Right ventricle myocardium inferior (tissue), 1 donor: Measurements from ENCODE around the gene PUM2. TPM values are rescaled to one million over a fixed set of nuclear protein-coding genes. Genes with fewer than 3 reads are reported as not detected.
A peak's percentile ranks its signal among the peaks of the same experiment; 100 is the strongest.

Experiments
- ATAC-seq: fragments of 200-7000 bp; cut with Tn5 transposase; one replicate; pipeline ENCODE4 v1.9.1; 2020; ENCODE audit warnings: mild to moderate bottlenecking, moderate library complexity
- DNase-seq: peaks from one replicate; pipeline ENCODE4 v3.0.0; 2021; ENCODE audit errors: missing footprints
- intact Hi-C: fragments of 100-400 bp; cut with DNase I; formaldehyde crosslinking; loops from one replicate; pipeline ENCODE4 v1.11.0; 2022
- total RNA-seq: library from RNA; stranded (reverse); fragmentation: NEBNext Ultra II Directional; extraction: Animal tissue kit (Norgen Biotek cat#: 25700); gene quantifications from one replicate; pipeline ENCODE4 v1.2.1, GENCODE V29; 2021
- donor health status: DM: no; HTN: yes; CAD: no; lungs with severe emphysema.

Gene PUM2
- total RNA-seq, 1 donor from 2014 or later, result 71.4 TPM

GRCh38 chr2:20224716-20225293 is 125.8 kb downstream of the PUM2 start, which contains the start of gene SDC1:
SDC1 (minus strand) TSS chr2:20225130; CDS start chr2:20224867, 263 bp downstream.
- ATAC-seq (peak; percentile 62), DNase-seq (peak; percentile 74)
- intact Hi-C loops, result no loop called here

DNA sequence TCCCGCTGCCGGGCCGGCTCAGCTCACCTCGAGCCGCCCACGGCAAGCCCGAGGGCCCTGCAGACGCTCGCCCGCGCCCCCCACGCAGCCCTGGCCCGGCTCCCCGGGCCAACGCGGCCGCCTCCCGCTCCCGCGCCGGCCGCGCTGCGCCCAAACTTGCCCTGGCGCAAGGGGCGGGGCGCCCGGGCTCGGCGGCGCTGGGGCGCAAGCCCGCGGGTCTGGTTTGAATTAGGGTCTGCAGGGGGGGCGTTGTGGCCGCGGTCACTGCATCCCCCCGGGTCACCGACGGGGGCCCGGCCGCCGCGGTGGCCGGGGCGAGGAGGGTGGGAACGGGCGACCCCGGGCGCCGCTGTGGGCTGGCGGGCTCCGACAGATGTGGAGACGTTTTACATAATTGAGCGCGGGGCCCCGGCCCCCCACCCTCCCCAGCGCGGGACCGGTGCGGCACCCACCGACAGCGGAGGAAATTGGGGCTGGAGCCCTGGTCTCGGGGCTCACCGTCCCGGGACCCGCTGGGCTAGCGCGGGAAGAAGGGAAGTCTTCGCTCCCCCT is 126.4 kb downstream of the PUM2 start:
- DNase-seq (no peak), ATAC-seq (peak; percentile 12)
- intact Hi-C loops, result no loop called here

GRCh38 chr2:20223407-20224163 is 127.1 kb downstream of the PUM2 start:
- DNase-seq, result no peak

GRCh38 chr2:20222769-20223406 is 127.8 kb downstream of the PUM2 start:
- ATAC-seq, result no peak
- intact Hi-C loops, result no loop called here

More at GRCh38 chr2:20223407-20224163, 127.1 kb downstream of the PUM2 start:
- intact Hi-C loops, result no loop called here
- peak; percentile 53 for ATAC-seq

DNA sequence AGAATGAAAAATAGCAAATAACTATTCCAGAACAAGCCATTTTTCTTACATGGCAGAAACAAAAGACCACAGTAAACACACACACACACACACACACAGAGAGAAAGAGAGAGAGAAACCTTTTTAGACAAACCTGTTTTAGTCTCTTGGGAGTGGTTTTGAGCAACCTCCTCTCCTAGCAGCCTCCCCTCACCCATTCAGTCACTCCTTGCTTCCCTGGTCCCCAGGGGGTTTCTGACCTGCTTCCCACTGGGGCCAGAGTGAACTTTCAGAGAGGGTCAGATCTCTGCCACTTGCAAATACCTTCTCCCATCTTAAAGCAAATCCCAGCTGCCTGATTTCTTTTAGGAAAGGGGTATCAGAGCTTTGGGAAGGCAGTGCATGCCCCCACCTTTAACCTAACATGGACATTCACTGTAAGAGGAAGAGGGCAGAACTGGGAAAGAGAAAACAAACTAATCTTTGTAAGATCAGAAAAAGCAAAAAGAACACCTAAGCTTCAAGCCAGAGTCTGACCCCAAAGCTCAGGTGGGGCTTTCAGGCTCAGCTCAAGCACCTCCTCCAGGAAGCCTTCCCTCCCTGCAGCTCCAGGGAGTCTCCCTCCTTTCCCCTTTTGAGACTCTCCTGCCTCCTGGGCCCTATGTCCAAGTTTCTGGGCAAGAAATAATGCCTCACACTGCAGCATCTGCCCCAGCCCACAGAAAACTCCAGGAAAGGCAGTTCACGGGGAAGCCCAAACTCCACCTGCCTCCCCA is 128.5 kb downstream of the PUM2 start:
- intact Hi-C loops, result no loop called here
- ATAC-seq (no peak), DNase-seq (no peak)

More at GRCh38 chr2:20222769-20223406, 127.8 kb downstream of the PUM2 start:
- no peak for DNase-seq

DNA sequence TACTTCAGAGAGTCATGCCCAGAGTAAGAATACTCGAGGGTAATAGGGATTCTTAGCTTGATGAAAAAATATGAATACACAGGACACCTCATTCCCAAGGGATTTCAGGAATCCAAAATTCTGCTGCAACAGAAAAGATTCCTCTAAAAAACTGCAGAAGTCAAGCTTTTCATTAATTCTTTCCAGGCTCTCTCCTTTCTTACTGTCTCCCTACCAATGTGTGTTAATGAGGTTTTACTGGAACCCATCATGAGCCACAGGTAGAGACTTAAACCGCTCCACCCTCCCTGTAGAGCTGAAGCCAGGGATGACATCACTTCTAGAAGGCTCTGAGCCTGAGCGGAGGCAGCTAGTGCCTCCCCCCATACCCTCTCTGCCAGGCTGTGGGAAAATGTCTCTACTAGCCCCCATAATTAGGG is 129.1 kb downstream of the PUM2 start:
- intact Hi-C loops, result no loop called here
- ATAC-seq (no peak), DNase-seq (no peak)

GRCh38 chr2:20220806-20221554 is 129.7 kb downstream of the PUM2 start:
- DNase-seq (no peak), ATAC-seq (no peak)
- intact Hi-C loops, result no loop called here

DNA sequence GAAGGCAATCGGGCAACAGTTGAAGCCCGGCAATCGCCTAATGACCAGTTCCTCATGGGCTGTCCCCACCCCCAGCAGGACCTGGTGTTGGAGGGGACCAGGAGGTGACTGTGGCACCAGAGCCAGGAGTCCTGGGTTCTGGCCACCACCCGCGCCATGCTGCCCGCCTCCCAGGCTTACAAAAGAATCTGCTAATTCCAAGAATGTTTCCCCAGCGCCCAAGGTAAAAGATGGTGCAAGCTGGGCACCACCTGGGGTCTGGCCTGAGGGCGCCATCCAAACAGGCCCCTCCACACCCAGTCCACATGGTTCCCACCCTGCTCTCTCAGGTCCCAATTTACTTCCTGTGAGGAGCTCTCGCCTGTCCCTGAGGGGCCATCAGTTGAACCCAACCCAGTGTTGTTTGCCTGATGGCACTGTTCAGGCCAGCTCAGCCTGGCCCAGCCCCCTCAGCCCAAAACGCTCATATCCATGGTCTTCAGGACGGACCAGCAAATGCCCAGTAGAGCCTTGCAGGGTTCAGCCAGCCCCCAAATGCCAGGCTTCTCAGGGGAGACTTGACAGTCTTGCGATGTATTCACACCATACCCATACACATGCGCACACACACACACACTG is 130.8 kb downstream of the PUM2 start:
- intact Hi-C loops, result no loop called here
- DNase-seq (no peak), ATAC-seq (no peak)

DNA sequence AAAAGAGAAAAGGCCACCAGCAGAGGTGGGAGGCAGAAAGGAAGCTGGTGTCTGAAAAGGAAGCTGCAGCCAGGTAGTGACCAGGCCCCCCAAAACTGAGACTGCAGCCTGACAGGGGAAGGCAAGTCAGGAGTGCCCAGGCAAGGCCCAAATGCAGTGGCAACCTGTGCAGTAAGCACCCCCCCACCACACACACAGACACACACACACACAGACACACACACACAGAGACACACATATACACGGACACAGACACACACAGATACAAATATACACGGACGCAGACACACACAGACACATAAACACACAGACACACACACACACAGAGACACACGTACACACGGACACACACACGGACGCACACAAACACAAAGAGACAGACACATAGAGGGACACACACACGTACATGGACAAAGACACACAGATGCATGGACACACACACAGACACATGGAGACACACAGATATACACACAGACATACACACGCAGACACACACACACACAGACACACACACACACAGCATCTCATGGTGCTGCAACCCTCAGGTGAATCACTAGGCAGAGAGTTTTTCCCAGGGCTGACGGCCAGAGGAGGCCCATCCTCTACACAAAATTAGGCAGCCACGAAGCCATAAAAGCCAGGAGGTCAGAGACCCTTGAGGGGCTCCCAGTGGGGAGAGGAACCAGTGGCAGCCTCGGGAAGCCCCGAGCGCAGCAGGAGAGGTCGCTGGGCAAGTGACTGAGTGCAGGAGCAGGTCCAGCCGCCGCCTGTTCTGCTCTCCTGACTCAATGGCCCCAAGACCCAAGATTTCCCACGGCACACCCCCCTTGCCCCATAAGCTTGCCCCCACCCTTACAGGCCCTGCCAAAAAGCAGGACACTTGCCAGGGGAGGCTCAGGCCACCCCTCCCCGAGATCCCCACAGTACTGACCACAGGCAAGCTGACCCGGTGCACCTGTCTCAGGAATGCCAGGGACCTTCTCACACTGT is 132.0 kb downstream of the PUM2 start:
- DNase-seq (no peak), ATAC-seq (no peak)
- intact Hi-C loops, result no loop called here

DNA sequence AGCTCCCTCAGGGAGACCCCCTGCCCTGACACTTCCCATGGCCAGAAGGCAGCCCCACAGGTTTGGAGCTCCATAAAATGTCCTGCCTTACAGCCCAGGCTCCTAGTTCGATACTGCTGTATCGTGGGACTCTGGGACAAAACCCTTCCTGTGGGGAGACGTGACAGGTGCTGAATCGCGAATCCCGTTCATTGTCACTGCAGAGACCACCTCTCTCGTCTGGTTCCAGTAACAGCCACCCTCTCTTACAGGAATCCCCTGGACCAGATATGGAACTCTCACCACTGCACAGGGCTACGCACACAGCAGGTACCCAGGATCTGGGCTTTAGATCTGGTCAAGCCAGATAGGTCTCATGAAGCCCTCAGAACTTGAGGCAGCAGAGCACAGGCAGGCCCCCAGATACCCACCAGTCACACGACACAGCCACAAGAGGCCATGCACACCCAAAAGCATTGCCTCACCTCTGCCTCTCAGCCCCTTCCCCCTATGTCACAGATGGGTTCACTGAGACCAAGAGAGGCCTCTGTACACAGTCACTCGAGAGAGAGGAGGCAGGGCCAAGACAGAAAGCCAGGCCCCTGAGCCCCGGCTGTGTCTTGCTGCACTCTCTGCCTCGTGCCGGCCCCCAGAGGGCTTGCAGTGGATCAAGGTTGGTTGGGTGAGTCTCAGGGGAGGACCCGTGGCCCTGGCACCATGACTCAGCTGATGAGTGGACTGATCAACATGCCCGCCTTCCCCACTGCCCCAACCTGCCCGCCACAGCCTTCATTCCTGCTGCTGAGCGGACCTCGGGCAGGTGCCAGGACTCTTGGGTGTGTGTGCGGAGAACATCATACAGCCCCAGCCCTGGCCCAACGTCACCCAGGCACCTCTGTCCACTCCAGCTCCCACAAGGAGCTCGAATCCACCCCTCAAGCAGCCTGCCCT is 133.3 kb downstream of the PUM2 start:
- no peak for DNase-seq
- intact Hi-C loops, result no loop called here
- ATAC-seq, result no peak

GRCh38 chr2:20216130-20217025 is 134.3 kb downstream of the PUM2 start:
- no peak for ATAC-seq
- no peak for DNase-seq
- intact Hi-C loops, result no loop called here

GRCh38 chr2:20215183-20216040 is 135.2 kb downstream of the PUM2 start:
- no peak for DNase-seq
- ATAC-seq, result no peak
- intact Hi-C loops, result no loop called here

GRCh38 chr2:20214566-20215182 is 136.0 kb downstream of the PUM2 start:
- no peak for DNase-seq
- no peak for ATAC-seq
- intact Hi-C loops, result no loop called here
